Brain microvascular endothelial cell (primary cell): ENCODE results near the gene SLC25A43.
"Not testable (repeated sequence)": the region's sequence is repeated elsewhere in the genome, so short reads cannot be mapped to it uniquely, and the experiment has no call there.

Experiments used
- DNase-seq: peaks from one replicate; pipeline ENCODE4 v3.0.0-alpha.2; 2020
- H3K27ac ChIP-seq: fragments of 250-450 bp; sonication (Bioruptor Pico); 2 replicates; pipeline ENCODE4 v1.5.1; 2020; ENCODE audit warnings: mild to moderate bottlenecking, moderate library complexity
- H3K27me3 ChIP-seq: fragments of 250-450 bp; sonication (Bioruptor Pico); replicated peaks from 2 replicates; pipeline ENCODE4 v1.5.1; 2020; ENCODE audit warnings: mild to moderate bottlenecking
- H3K36me3 ChIP-seq: fragments of 250-450 bp; sonication (Bioruptor Pico); replicated peaks from 2 replicates; pipeline ENCODE4 v1.5.1; 2020; ENCODE audit warnings: mild to moderate bottlenecking
- H3K4me3 ChIP-seq: 2 replicates; pipeline ENCODE4 v1.5.1; 2011; ENCODE audit warnings: low read depth, mild to moderate bottlenecking, control low read depth, low read length, moderate library complexity
- in situ Hi-C: cut with HindIII; loops from 2 replicates; pipeline ENCODE4 v1.10.0; 2017; ENCODE audit warnings: low sequenced_read_pairs, low pct_ligation_motif_present
- TF ChIP-seq, protein P1 (sequence below): IDR thresholded peaks from 2 replicates; pipeline ENCODE4 v1.5.1; 2011; ENCODE audit warnings: low read depth, mild to moderate bottlenecking, moderate library complexity, low read length, control low read depth, inconsistent platforms; ENCODE audit errors: missing control alignments

The SLC25A43 gene

DNA sequence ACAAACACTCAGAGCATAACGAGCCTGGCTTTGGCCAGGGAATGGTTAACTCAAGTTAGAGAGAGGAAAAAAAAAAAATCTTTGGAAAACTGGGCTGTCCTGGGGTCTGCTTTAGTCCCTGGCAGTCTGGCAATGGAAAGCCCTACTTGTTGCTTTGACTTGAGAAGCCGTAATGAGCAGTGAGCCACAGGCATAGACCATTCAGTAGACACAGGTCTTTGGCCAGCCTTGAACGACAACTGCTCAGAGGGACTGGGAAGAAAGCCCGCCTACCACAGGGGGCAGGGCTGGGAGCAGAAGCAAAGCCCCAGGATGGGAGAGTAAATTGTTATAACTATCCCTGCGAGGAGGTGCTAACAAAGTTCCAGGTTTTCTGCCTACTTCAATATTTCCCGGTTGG lies 25.9 kb downstream of the SLC25A43 start:
- H3K27me3 ChIP-seq = no peaks in the 10 kb centered on the region
- no peak for DNase-seq
- H3K4me3 ChIP-seq = no peak overlapping the region
- H3K27ac ChIP-seq = no peak overlapping the region
- in situ Hi-C loops = no loop called here
- no peaks in the 10 kb centered on the region for H3K36me3 ChIP-seq
- TF ChIP-seq, protein P1, sequence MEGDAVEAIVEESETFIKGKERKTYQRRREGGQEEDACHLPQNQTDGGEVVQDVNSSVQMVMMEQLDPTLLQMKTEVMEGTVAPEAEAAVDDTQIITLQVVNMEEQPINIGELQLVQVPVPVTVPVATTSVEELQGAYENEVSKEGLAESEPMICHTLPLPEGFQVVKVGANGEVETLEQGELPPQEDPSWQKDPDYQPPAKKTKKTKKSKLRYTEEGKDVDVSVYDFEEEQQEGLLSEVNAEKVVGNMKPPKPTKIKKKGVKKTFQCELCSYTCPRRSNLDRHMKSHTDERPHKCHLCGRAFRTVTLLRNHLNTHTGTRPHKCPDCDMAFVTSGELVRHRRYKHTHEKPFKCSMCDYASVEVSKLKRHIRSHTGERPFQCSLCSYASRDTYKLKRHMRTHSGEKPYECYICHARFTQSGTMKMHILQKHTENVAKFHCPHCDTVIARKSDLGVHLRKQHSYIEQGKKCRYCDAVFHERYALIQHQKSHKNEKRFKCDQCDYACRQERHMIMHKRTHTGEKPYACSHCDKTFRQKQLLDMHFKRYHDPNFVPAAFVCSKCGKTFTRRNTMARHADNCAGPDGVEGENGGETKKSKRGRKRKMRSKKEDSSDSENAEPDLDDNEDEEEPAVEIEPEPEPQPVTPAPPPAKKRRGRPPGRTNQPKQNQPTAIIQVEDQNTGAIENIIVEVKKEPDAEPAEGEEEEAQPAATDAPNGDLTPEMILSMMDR = no peak

DNA sequence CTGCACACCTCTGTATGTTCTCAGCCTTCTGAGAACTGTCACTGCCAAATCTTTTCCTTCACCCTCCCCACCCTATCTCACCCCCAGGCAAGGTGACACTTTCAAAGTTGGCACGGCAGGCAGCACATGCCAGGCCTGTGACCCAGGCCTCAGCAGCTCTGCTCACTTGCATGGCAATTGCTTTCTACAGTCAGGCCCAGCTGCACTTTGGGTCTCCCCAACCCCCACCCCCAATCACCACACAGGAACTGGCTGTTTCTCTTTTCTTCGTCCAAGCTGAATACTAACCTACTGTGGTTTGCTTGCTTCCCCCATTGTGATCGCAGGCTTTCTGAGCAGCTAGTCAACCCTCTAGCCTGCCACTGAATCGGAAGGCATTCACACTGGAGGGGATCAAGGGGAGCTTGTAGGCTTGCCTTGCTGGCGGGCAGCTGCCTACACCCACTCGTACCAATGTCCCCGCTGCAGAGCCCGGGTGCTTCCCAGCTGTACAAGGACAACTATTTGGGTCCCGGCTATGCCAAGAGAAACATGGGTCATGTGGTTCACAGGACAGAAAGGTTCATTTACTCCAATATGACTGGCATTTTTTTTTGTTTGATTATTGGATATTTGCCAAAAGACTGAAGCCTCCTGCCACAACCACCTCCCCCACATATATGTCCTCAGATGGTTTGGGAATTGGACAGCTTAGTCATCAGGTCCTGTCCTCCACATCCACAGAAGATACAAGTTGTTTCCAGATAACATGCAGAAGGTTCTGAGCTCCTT lies 28.1 kb downstream of the SLC25A43 start:
- no peak overlapping the region for H3K4me3 ChIP-seq
- peak overlapping the region; percentile 6 for H3K27ac ChIP-seq
- no peaks in the 10 kb centered on the region for H3K36me3 ChIP-seq
- H3K27me3 ChIP-seq = no peaks in the 10 kb centered on the region
- in situ Hi-C loops = no loop called here
- DNase-seq = peak; percentile 25
- TF ChIP-seq, protein P1 = no peak

DNA sequence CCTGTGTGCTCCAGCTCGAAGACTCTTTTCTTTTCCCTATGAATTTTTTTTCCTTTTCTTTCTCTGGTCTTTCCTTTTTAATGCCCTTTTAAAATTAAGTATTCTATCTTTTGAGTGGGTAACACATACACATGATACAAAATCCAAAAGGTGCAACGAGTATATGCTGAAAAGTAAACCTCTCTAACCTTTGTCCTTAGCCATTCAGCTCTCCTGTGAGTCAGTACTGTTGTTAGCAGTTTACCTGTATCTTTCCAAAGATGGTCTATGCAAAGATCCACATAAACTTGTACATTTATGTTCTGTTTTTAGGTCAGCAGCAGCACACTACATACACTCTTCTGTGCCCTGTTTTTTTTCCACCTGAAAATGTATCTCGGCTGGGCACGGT lies 28.7 kb downstream of the SLC25A43 start:
- DNase-seq = no peak
- no peak overlapping the region for H3K4me3 ChIP-seq
- TF ChIP-seq, protein P1 = no peak
- H3K27ac ChIP-seq = no peak overlapping the region
- in situ Hi-C loops = no loop called here
- no peaks in the 10 kb centered on the region for H3K27me3 ChIP-seq
- H3K36me3 ChIP-seq = no peaks in the 10 kb centered on the region

DNA sequence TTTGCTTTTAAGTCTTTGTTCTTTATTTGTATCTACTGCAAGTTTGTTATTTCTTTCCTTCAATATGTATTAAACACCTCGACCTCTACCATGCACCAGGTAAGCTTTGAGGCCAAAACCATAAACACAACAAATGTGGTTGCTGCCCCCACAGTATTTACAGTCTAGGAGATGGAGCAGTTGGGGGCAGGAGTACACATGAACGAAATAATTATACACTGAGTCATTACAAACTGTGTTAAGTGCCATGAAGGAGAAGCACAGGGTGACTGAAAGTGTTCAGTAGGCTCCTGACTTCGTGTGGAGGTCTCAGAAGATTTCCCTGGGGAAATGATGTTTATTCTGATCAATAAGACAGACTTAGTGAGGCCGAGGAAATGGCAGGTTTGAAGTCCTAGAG lies 30.3 kb downstream of the SLC25A43 start:
- Histone ChIP-seq H3K4me3 (no peak overlapping the region), H3K36me3 (no peaks in the 10 kb centered on the region), H3K27ac (no peak overlapping the region), H3K27me3 (no peaks in the 10 kb centered on the region)
- no peak for DNase-seq
- in situ Hi-C loops = no loop called here
- TF ChIP-seq, protein P1 = no peak

DNA sequence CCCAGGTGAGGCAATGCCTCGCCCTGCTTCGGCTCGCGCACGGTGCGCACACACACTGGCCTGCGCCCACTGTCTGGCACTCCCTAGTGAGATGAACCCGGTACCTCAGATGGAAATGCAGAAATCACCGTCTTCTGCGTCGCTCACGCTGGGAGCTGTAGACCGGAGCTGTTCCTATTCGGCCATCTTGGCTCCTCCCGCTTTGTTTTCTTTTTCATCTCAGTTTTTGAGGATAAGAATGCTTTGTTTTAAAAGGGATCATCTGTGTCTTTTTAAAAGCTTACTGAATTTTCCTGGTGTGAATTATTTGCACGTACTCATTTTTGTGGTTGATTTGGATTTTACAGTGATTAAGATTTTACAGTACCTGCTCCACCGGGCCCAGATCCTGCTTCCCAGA lies 42.2 kb downstream of the SLC25A43 start:
- H3K27ac ChIP-seq, H3K4me3 ChIP-seq, in situ Hi-C loops, H3K36me3 ChIP-seq, H3K27me3 ChIP-seq, DNase-seq: not testable (repeated sequence)

DNA sequence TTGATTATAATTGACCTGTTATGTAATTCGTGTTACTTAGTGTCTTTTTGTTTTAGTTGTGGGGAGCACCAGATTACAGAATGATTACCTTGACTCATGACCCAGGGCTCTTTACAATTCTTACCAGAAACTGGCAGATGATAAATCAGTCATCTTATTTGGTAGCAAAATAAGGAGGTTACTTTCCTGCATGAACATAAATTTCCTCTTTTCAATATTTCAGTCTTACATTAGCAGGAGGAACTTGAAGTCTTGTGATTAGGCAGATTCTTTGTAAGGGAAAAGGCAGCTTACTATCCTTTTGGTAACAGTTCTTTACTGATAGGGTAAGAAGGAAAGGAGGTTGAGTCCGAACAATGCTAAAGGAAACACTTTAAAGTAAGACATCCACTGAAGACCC lies 43.1 kb downstream of the SLC25A43 start:
- TF ChIP-seq, protein P1 = no peak
- no peak overlapping the region for H3K27ac ChIP-seq
- no peak for DNase-seq

More for the DNA sequence above, 43.1 kb downstream of the SLC25A43 start:
- Histone ChIP-seq H3K27me3 (no peaks in the 10 kb centered on the region), H3K36me3 (no peaks in the 10 kb centered on the region), H3K4me3 (no peak overlapping the region)
- in situ Hi-C loops = no loop called here
